Activated B cell treated with CpG ODN at 0.5 μM for 24 hours (primary cell): ENCODE measurements around the gene PSME1. TPM values are rescaled to one million over a fixed set of nuclear protein-coding genes. Genes with fewer than 3 reads are reported as not detected.

Experiments
- ATAC-seq: fragments of 200-7000 bp; cut with Tn5 transposase; one replicate; pipeline ENCODE4 v1.10.0; 2021; ENCODE audit warnings: low read depth, mild to moderate bottlenecking, moderate library complexity
- CTCF ChIA-PET: fragments of 350-600 bp; sonication (Branson Sonifier 250); formaldehyde crosslinking; loops from one replicate; lab custom pipeline; 2021; ENCODE audit warnings: antibody characterized with exemption; lab: Charles Lee
- POLR2A ChIA-PET: fragments of 350-600 bp; sonication (Branson Sonifier 250); formaldehyde crosslinking; loops from one replicate; lab custom pipeline; 2021; ENCODE audit warnings: antibody characterized with exemption; lab: Charles Lee
- DNase-seq: peaks from one replicate; pipeline ENCODE4 v3.0.0; 2022
- H3K27ac Mint-ChIP-seq: one replicate; pipeline ENCODE4 v1.8.0; 2020; ENCODE audit warnings: mixed read lengths
- H3K27me3 Mint-ChIP-seq: one replicate; pipeline ENCODE4 v1.8.0; 2021; ENCODE audit warnings: mixed read lengths
- H3K36me3 Mint-ChIP-seq: one replicate; pipeline ENCODE4 v1.8.0; 2021; ENCODE audit warnings: low read depth, mixed read lengths
- H3K4me1 Mint-ChIP-seq: one replicate; pipeline ENCODE4 v1.8.0; 2021; ENCODE audit warnings: mixed read lengths
- H3K4me3 Mint-ChIP-seq: one replicate; pipeline ENCODE4 v1.8.0; 2020; ENCODE audit warnings: mild to moderate bottlenecking, mixed read lengths
- H3K9me3 Mint-ChIP-seq: one replicate; pipeline ENCODE4 v1.8.0; 2020; ENCODE audit warnings: mixed read lengths
- intact Hi-C: fragments of 100-400 bp; cut with micrococcal nuclease; formaldehyde crosslinking; loops from one replicate; pipeline ENCODE4 v1.15.1; 2024
- total RNA-seq: library from RNA; stranded (reverse); gene quantifications from 2 replicates; pipeline ENCODE4 v1.2.3, GENCODE V29; 2022
- TF ChIP-seq, protein P1 (sequence below): fragments of 200-600 bp; IDR thresholded peaks from one replicate; pipeline ENCODE4 v1.8.0; 2022; ENCODE audit warnings: antibody characterized with exemption, mild to moderate bottlenecking

Gene PSME1
- total RNA-seq, 1 donor from 2014 or later: 406 TPM

DNA sequence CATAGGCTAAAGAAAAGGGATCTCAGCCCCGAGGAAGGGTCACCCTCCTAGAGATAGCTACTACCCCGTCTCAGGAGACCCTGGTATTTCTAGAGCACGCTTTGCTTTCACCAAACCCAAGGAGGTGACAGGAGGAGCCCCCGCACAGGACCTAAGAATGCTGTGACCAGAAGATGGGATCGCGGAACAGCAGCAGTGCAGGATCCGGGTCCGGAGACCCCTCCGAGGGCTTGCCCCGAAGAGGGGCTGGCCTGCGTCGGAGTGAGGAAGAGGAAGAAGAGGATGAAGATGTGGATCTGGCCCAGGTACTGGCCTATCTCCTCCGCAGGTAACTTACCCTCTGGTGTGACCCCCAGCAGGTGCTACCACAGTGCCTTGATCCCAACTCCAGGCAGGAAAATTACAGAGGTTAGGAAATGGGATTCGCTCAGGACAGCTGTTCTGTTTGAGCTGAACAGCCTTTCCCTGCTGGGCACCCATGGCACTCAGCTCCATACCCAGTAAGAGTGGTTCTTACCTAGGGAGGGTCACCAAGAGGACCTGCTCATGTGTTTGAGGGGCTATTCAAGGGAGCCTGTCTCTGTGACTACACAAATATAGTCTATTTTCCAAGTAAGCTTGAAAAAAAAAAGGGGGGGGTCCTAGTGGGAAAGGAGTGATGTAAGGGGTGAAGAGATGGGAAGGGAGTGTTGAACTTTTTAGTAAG, 20.4 kb upstream of the PSME1 start:
- Mint-ChIP-seq H3K36me3 (peaks cover 56% of the 10 kb centered on the region), H3K4me1 (peaks cover 27% of the 10 kb centered on the region), H3K9me3 (no peaks in the 10 kb centered on the region), H3K27ac (peak overlapping the region; percentile 100), H3K27me3 (no peaks in the 10 kb centered on the region), H3K4me3 (peak overlapping the region; percentile 99)
- CTCF ChIA-PET: interaction anchor here (1.0 to 2.6 kb wide), 8 partner anchors 10 to 193 kb away, joined by 3 to 15 read pairs (median 8); partner anchors contain the start of genes EMC9, IRF9 and PSME1
- intact Hi-C loops: loop anchor here (1.0 to 10.0 kb wide), 5 partner anchors 8 to 1021 kb away; partner anchors contain the start of genes ACIN1, C14orf119, LTB4R and LTB4R2
- TF ChIP-seq, protein P1, sequence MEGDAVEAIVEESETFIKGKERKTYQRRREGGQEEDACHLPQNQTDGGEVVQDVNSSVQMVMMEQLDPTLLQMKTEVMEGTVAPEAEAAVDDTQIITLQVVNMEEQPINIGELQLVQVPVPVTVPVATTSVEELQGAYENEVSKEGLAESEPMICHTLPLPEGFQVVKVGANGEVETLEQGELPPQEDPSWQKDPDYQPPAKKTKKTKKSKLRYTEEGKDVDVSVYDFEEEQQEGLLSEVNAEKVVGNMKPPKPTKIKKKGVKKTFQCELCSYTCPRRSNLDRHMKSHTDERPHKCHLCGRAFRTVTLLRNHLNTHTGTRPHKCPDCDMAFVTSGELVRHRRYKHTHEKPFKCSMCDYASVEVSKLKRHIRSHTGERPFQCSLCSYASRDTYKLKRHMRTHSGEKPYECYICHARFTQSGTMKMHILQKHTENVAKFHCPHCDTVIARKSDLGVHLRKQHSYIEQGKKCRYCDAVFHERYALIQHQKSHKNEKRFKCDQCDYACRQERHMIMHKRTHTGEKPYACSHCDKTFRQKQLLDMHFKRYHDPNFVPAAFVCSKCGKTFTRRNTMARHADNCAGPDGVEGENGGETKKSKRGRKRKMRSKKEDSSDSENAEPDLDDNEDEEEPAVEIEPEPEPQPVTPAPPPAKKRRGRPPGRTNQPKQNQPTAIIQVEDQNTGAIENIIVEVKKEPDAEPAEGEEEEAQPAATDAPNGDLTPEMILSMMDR: no peak
- POLR2A ChIA-PET: interaction anchor here (0.7 to 6.1 kb wide), 28 partner anchors 8 to 794 kb away, joined by 3 to 239 read pairs (median 12); partner anchors contain the start of genes CARMIL3, CHMP4A, CIDEB and EMC9
- DNase-seq (peak; percentile 31), ATAC-seq (no peak)

DNA sequence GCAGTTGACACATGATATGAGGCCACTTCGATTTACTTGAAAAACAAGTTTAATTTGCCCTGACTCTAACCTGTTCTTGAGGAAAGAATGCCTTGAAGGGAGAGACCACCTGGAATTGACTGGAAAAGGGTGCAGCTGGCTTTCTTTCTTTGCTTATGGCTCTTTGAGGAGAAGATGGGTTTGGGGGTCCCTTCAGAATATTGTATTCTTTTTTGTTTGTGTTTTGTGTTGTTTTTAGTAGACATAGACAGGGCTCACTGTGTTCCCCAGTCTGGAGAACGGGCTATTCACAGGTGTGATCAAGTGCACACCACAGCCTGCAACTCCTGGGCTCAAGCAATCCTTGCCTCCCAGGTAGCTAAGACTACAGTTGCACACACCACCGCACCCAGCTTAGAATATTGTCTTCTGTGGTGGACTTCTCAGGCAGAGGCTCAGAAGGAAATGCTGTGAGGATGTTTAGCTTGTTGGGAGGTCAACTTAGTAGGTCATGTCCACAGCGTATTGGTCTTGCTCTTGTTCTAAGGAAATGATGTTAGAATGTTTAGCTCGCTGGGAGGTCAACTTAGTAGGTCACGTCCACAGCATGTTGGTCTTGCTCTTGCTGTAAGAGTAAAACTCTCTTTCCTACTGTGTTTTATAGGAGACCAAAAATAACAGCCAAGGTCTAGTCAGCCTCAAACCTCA, 19.7 kb upstream of the PSME1 start:
- ChIA-PET POLR2A (interaction anchor here (0.7 to 6.1 kb wide), 7 partner anchors 11 to 126 kb away, joined by 3 to 239 read pairs (median 37); partner anchors contain the start of genes EMC9, IRF9, PCK2 and PSME1), CTCF (interaction anchor here (1.2 to 1.7 kb wide), 3 partner anchors 16 to 126 kb away, joined by 3 to 5 read pairs (median 3); partner anchors contain the start of genes PSME1 and TINF2)
- Mint-ChIP-seq H3K4me3 (peak overlapping the region; percentile 99), H3K27ac (peak overlapping the region; percentile 100), H3K27me3 (no peaks in the 10 kb centered on the region), H3K4me1 (peaks cover 27% of the 10 kb centered on the region), H3K36me3 (peaks cover 63% of the 10 kb centered on the region), H3K9me3 (no peaks in the 10 kb centered on the region)
- ATAC-seq (no peak), DNase-seq (no peak)
- intact Hi-C loops: loop anchor here (10.0 kb wide), 1 partner anchor 1021 kb away; the partner anchor contains the start of genes ACIN1 and C14orf119
- TF ChIP-seq, protein P1: no peak

DNA sequence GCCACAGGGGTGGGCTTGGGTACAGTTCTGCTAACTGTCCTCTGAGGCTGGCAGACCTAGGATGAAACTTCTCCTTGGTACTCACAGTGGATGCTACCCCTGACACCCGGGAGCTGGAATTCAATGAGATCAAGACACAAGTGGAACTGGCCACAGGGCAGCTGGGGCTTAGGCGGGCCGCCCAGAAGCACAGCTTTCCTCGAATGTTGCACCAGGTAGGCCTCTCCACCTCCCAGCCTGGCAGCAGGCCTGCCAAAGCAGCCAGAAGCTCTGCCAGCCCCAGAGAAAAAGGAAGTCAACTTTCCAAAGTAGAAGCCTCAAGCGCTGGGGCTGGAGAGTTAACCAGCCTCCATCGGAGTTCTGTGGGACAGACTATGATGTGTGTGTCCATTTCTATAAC, 18.8 kb upstream of the PSME1 start:
- Mint-ChIP-seq H3K36me3 (peaks cover 68% of the 10 kb centered on the region), H3K4me1 (peaks cover 30% of the 10 kb centered on the region), H3K27me3 (no peaks in the 10 kb centered on the region), H3K4me3 (no peak overlapping the region), H3K27ac (no peak overlapping the region), H3K9me3 (no peaks in the 10 kb centered on the region)
- TF ChIP-seq, protein P1: no peak
- ATAC-seq (no peak), DNase-seq (no peak)
- intact Hi-C loops: loop anchor here (10.0 kb wide), 1 partner anchor 1022 kb away; the partner anchor contains the start of genes ACIN1 and C14orf119
- ChIA-PET CTCF (interaction anchor here (1.2 to 1.8 kb wide), 4 partner anchors 17 to 125 kb away, joined by 3 to 5 read pairs (median 4); partner anchors contain the start of genes PSME1 and TINF2), POLR2A (interaction anchor here (1.0 to 6.1 kb wide), 7 partner anchors 9 to 44 kb away, joined by 3 to 239 read pairs (median 22); partner anchors contain the start of genes EMC9, IRF9, PCK2 and PSME1)

DNA sequence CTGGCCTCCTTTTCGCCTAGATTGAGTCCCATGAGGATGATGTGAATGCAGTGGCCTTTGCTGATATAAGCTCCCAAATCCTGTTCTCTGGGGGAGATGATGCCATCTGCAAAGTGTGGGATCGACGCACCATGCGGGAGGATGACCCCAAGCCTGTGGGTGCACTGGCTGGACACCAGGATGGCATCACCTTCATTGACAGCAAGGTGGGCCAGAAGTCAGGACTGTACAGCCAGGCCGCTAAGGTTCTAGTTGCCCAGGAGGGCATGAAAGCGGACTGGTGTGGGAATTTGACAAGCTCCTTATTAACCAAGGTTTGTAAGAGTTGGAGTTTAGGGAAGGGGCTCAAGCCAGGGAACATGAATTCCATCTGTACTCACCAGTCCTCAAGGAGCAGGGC, 16.3 kb upstream of the PSME1 start:
- ChIA-PET CTCF (no interaction called here), POLR2A (interaction anchor here (1.0 kb wide), 1 partner anchor 16 kb away, joined by 4 read pairs; the partner anchor contains the start of gene PSME1)
- H3K4me3 Mint-ChIP-seq: no peak overlapping the region
- H3K27ac Mint-ChIP-seq: no peak overlapping the region
- H3K4me1 Mint-ChIP-seq: peaks cover 47% of the 10 kb centered on the region
- H3K27me3 Mint-ChIP-seq: no peaks in the 10 kb centered on the region
- peaks cover 81% of the 10 kb centered on the region for H3K36me3 Mint-ChIP-seq
- no peaks in the 10 kb centered on the region for H3K9me3 Mint-ChIP-seq
- intact Hi-C loops: loop anchor here (10.0 kb wide), 1 partner anchor 1025 kb away; the partner anchor contains the start of genes ACIN1 and C14orf119
- no peak for ATAC-seq
- DNase-seq: no peak
- TF ChIP-seq, protein P1: no peak
